ENCODE results near the gene FAM107B. TPM values are rescaled to one million over a fixed set of nuclear protein-coding genes. Genes with fewer than 3 reads are reported as not detected.

Gene FAM107B
- polyA plus RNA-seq, 6 donors from 2014 or later: 112 to 259 (median 159) TPM

DNA sequence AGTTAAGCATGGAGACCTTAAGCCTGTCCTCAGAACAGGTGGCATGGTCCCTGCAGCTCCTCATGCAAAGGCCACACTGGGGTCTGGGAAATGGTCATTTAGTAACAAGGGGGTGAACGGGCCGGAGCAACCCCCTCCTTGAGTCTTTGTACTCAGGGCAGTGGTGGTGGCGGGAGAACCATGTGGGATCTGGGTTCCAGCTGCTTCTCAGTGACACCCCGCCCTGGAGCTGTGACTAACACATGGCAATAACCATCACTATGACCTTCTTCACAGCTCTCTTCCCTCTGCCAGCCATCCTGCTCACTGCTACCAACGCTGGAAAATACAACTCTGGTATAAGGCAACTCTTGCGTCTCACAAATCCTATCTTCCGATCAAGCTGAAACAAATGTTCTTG, 240.5 kb downstream of the FAM107B start:
- Mint-ChIP-seq H3K4me3 (peak overlapping the region in 1 of 8 donors; percentile 45), H3K36me3 (peaks cover 7 to 8% of the 10 kb centered on the region in 2 donors)

DNA sequence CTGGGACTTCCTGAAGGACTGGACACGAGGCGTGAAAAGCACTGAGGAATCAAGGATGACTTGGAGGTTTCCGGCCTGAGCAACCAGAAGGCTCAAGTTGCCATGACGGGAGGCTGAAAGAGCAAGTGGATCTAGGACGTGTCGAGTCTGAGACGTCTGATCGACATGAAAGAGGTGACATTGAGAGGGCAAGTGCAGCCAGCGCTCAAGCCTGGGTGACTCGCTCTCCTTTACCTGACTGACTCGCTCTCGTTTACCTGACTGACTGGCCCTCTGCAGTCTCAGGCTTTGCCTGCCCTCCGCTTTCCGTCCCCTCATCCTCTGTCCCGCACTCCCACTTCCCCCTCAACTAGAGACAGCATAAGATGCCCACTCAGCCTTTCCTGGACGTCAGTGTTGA, 241.4 kb downstream of the FAM107B start:
- no peak for ATAC-seq (ENCODE audit: low read depth in 2 of 2)
- Mint-ChIP-seq H3K9me3 (no peaks in the 10 kb centered on the region), H3K27ac (peak overlapping the region in 1 of 6 donors; percentile 28), H3K36me3 (peaks cover 7 to 12% of the 10 kb centered on the region in 2 donors), H3K4me3 (no peak overlapping the region), H3K27me3 (no peaks in the 10 kb centered on the region), H3K4me1 (peaks cover 28 to 49% (median 37%) of the 10 kb centered on the region in 3 donors)
- DNase-seq: no peak

More for the DNA sequence above, 240.5 kb downstream of the FAM107B start:
- ATAC-seq (ENCODE audit: low read depth in 2 of 2) (no peak), DNase-seq (no peak)
- Mint-ChIP-seq H3K27ac (peak overlapping the region in 3 of 6 donors; percentile 22 to 81 (median 33)), H3K4me1 (peaks cover 31 to 48% (median 41%) of the 10 kb centered on the region in 3 donors), H3K27me3 (no peaks in the 10 kb centered on the region), H3K9me3 (no peaks in the 10 kb centered on the region)

DNA sequence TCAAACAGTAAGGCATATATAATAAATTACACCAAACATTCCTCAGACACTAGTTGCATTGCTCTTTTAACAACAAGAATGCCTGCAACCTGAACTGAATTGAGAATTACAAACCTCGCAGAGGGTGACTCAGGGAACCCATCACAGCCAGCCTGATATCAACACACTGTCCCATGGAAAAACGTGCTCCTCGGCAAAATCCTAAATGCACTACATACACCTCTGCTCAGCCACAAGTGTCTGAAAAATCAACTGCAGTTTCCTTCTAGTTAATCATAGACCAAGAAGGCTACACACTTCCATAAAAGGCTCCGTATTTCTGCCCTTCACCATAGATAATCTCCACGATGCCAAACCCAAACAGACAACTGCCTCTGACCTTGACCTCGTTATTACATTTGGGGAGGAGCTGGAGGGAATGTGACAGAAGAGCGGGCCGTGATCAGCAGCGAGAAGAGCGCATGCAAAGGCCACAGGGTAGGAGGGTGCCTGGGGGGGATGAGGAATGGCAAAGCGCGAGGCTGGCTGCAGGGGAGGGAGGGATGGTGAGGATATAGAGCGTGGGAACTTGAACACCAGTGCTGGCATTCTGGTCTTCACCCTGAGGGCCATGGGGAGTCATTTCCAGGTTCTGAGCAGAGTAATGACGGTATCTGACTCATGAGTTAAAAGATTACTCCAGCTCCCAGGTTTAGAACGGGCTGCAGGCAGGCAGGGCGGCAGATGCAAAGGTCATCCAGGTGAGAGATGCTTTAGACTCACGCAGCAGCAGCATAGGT, 242.0 kb downstream of the FAM107B start:
- Mint-ChIP-seq H3K4me1 (peaks cover 28 to 51% (median 37%) of the 10 kb centered on the region in 3 donors), H3K9me3 (no peaks in the 10 kb centered on the region), H3K4me3 (peak overlapping the region in 1 of 8 donors; percentile 2), H3K27ac (peak overlapping the region in 5 of 6 donors; percentile 13 to 93 (median 73)), H3K36me3 (peaks cover 7 to 13% of the 10 kb centered on the region in 2 donors), H3K27me3 (no peaks in the 10 kb centered on the region)
- no peak for ATAC-seq (ENCODE audit: low read depth in 2 of 2)
- no peak for DNase-seq

DNA sequence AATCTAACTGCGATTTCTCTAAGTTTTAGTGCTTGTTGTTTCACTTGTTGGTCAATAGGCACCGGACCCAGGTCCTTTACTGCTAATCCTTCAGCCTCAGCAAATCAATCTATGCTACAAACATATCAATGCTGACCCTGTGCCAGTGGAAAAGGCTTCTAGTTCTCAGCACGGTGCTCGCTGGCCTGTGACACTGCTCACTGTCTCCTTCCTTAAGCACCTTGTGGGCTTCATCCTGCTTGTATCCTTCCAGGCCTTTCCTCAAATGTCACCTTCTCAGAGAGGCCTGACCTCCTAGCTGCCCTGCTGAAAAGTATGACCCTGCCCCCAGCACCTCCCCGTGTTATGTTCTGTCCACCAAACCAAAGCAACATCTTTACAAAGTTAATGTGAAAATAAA, 242.7 kb downstream of the FAM107B start:
- DNase-seq: no peak
- Mint-ChIP-seq H3K27ac (peak overlapping the region in 3 of 6 donors; percentile 73 to 93 (median 78)), H3K4me3 (no peak overlapping the region), H3K27me3 (no peaks in the 10 kb centered on the region), H3K4me1 (peaks cover 28 to 46% (median 32%) of the 10 kb centered on the region in 3 donors), H3K9me3 (no peaks in the 10 kb centered on the region), H3K36me3 (peaks cover 7 to 18% of the 10 kb centered on the region in 2 donors)
- ATAC-seq (ENCODE audit: low read depth in 2 of 2): no peak

DNA sequence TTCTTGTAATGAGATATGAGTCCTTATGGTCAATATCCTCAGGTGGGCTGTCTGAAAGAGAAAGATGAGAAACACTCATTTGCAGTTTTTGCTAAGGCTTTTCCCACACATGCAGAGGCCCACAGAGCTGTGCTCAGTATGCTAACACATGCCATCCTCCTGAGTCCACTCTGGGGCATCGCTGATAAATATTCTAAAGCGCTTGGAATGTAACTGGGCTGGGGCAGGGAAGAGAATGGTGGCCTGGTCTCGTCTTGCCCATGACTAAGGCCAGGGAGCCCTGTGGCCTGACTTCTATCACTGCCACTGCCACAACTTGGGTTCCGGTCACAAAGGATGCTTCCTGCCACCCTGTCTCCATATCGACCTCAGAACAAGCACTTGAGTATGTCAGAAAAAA, 244.2 kb downstream of the FAM107B start:
- H3K36me3 Mint-ChIP-seq: peaks cover 7 to 19% of the 10 kb centered on the region in 2 donors
- no peak overlapping the region for H3K4me3 Mint-ChIP-seq
- H3K9me3 Mint-ChIP-seq: no peaks in the 10 kb centered on the region
- no peaks in the 10 kb centered on the region for H3K27me3 Mint-ChIP-seq
- H3K27ac Mint-ChIP-seq: peak overlapping the region in 2 of 6 donors; percentile 11 to 80
- ATAC-seq (ENCODE audit: low read depth in 2 of 2) (no peak), DNase-seq (no peak)
- H3K4me1 Mint-ChIP-seq: peaks cover 29 to 42% (median 32%) of the 10 kb centered on the region in 3 donors

DNA sequence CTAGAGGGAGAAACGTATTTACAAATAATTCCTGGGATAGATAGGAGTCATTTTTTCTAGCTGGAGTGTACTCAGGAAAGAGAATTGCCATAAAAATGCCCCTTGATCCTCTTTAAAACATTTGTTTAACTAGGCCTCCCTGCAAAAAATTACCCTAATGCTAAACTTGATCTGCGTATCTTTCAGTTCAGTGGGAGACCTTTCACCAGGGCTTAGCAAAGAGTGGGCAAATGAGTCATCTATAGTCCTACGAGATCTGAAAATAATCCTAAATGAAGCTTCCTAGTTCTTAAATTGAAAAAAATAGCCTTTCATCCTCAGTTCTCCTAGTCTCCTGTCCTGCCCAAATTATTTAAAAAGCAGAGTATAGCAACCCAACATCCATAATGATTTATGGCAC, 245.3 kb downstream of the FAM107B start:
- Mint-ChIP-seq H3K4me1 (peaks cover 27 to 34% (median 32%) of the 10 kb centered on the region in 3 donors), H3K9me3 (no peaks in the 10 kb centered on the region), H3K36me3 (peaks cover 7 to 22% of the 10 kb centered on the region in 2 donors), H3K27me3 (no peaks in the 10 kb centered on the region), H3K4me3 (no peak overlapping the region), H3K27ac (peak overlapping the region in 1 of 6 donors; percentile 39)
- DNase-seq (no peak), ATAC-seq (ENCODE audit: low read depth in 2 of 2) (no peak)

DNA sequence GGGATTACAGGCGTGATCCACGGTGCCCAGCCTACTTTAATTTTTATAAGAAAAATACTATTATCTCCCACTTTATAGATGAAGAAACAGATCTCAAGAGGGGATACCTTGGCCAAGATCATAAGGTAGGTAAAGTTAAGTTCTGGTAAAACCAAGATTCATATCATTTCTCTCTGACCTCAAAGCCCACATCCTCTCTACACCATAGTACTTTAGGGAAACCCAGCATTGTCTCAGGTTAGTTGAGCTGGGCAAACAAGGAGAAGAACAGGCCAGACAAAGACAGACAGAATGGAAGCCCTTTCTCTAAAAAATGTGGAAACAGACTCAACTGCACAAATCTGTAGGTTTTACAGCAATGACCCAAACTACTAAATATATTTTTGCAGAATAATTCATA, 246.2 kb downstream of the FAM107B start:
- no peaks in the 10 kb centered on the region for H3K9me3 Mint-ChIP-seq
- H3K27ac Mint-ChIP-seq: peak overlapping the region in 4 of 6 donors; percentile 32 to 71 (median 54)
- no peaks in the 10 kb centered on the region for H3K27me3 Mint-ChIP-seq

DNA sequence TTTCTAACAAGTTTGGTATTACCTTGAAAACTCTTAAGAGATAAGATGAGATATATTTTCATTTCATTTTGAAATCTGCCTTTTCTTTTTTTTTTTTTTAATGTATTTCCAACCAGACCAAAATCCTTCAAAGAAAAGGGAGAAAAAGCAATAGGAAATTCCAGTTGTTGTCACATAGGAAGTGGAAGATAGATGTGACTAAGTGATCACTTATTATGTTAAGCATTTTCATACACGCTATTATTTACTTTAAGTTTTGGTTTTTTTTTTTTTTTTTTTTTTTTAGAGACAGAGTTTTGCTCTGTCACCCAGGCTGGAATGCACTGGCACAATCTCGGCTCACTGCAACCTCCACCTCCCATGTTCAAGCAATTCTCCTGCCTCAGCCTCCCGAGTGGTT, 246.8 kb downstream of the FAM107B start:
- ATAC-seq (ENCODE audit: low read depth in 2 of 2) (no peak), DNase-seq (no peak)
- no peaks in the 10 kb centered on the region for H3K9me3 Mint-ChIP-seq
- H3K4me1 Mint-ChIP-seq: peaks cover 18 to 33% (median 30%) of the 10 kb centered on the region in 3 donors
- peak overlapping the region in 3 of 6 donors; percentile 39 to 53 (median 42) for H3K27ac Mint-ChIP-seq
- H3K4me3 Mint-ChIP-seq: no peak overlapping the region
- H3K36me3 Mint-ChIP-seq: peaks cover 6 to 21% of the 10 kb centered on the region in 2 donors
- H3K27me3 Mint-ChIP-seq: no peaks in the 10 kb centered on the region

More for the DNA sequence above, 246.2 kb downstream of the FAM107B start:
- Mint-ChIP-seq H3K4me3 (no peak overlapping the region), H3K36me3 (peaks cover 7 to 22% of the 10 kb centered on the region in 2 donors), H3K4me1 (peaks cover 20 to 32% (median 30%) of the 10 kb centered on the region in 3 donors)
- ATAC-seq (ENCODE audit: low read depth in 2 of 2) (no peak), DNase-seq (no peak)

DNA sequence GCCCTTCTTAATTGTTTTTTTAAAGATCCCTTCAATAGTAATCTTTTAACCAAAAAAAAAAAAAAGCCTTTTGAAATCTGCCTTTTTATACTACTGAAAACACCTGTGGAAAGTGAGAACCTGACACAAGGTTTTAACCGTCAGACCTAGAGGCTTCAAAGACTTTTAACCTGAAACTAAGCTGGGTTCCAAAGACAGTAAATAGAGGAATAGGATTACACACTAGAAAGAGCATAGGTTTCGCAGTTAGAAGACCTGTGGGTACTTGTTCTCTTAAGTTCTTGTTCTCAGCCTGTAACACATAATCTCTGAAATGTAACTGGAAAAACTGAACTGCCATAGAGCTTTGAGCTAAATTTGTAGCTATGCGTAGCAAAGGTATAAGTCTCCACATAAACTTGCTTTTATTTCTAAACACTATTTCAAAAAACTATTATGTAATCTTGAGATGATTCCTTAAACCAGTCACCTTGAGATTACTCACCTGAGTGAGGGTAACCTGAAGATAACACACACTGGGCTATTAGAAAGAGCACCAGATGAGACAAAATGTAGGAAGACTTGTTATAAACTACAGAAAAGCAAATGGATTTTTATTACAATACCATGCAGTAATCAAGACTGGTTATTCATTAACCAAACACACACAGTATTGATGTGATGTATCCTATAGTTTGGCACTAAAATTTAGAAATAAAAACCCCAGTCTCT, 247.4 kb downstream of the FAM107B start:
- Mint-ChIP-seq H3K27ac (peak overlapping the region in 2 of 6 donors; percentile 24 to 39), H3K9me3 (no peaks in the 10 kb centered on the region), H3K27me3 (no peaks in the 10 kb centered on the region), H3K4me3 (no peak overlapping the region), H3K4me1 (peaks cover 13 to 26% (median 24%) of the 10 kb centered on the region in 3 donors), H3K36me3 (peaks cover 0 to 17% of the 10 kb centered on the region in 2 donors)
- no peak for DNase-seq
- no peak for ATAC-seq (ENCODE audit: low read depth in 2 of 2)

DNA sequence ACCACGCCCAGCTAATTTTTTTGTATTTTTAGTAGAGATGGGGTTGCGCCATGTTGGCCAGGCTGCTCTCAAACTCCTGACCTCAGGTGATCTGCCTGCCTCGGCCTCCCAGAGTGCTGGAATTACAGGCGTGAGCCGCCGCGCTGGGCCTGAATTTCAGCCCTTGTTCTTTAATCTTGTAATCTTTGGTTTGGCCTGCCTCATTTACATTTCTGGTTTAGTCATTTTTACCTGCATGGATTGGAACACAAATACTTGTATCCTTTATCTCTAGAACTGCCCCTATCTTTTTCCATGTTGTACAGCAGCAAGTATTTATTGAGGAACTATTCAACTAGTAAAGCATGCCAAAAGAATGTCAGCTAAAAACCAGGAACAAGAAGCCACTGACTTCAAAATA, 248.4 kb downstream of the FAM107B start:
- H3K4me1 Mint-ChIP-seq: peaks cover 10 to 19% (median 18%) of the 10 kb centered on the region in 3 donors
- H3K27ac Mint-ChIP-seq: peak overlapping the region in 1 of 6 donors; percentile 20

DNA sequence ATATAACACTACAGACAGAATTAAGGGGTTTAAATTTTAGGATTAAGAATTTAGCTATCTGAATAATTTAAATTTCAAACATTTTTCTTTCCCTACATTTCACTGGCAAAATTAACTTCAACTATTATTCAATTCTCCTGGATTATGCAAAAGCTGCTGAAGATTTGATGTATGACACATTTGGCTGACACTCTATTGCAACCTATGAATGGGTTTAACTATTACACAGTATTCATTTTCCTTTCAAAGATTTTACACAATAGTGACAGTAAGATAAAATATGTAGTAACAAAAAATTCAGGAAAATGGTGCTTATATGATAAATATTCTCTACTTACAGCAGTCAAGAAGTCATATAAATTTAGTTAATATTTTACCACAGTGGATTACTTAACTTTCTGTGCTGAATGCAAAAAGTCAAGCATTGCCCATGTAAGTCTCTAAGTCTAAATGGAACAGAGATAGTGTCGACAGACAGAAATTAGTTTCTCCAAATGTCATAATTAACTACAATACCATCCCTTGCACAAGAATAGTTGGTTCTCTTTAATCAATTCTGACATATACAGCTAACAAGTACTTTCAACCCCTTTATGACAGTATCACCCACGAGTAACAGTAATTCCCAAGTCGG, 249.9 kb downstream of the FAM107B start:
- Mint-ChIP-seq H3K4me1 (peaks cover 7 to 19% (median 16%) of the 10 kb centered on the region in 3 donors), H3K9me3 (no peaks in the 10 kb centered on the region), H3K4me3 (no peak overlapping the region), H3K27me3 (no peaks in the 10 kb centered on the region), H3K36me3 (peaks cover 8 to 31% of the 10 kb centered on the region in 2 donors), H3K27ac (peak overlapping the region in 1 of 6 donors; percentile 16)
- ATAC-seq (ENCODE audit: low read depth in 2 of 2): no peak
- no peak for DNase-seq

More for the DNA sequence above, 248.4 kb downstream of the FAM107B start:
- no peaks in the 10 kb centered on the region for H3K27me3 Mint-ChIP-seq
- H3K36me3 Mint-ChIP-seq: peaks cover 8 to 23% of the 10 kb centered on the region in 2 donors
- H3K4me3 Mint-ChIP-seq: no peak overlapping the region
- ATAC-seq (ENCODE audit: low read depth in 2 of 2) (no peak), DNase-seq (no peak)
- no peaks in the 10 kb centered on the region for H3K9me3 Mint-ChIP-seq

DNA sequence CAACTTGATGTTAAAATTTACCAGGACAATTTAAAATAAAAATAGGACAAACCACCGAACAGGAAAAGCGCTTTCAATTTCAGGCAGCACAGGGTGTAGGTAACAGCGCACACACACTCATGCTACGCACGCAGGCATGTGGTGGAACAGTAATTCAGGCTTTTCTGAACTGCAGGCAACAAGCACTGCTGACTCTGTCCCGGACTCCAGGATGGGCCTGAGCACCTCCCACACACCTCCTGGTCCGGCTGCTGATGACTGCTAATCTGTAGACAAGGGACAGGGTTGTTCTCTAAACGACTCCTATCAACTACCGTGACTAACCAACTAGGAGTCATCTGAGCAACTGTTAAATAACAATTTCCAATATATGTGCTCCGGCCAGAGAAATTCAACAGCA, 251.4 kb downstream of the FAM107B start:
- Mint-ChIP-seq H3K4me3 (no peak overlapping the region), H3K9me3 (no peaks in the 10 kb centered on the region), H3K4me1 (peaks cover 7 to 19% (median 16%) of the 10 kb centered on the region in 3 donors), H3K27ac (peak overlapping the region; percentile 24 to 92 (median 68)), H3K27me3 (no peaks in the 10 kb centered on the region), H3K36me3 (peaks cover 8 to 38% of the 10 kb centered on the region in 2 donors)
- ATAC-seq (ENCODE audit: low read depth in 2 of 2) (no peak), DNase-seq (no peak)

DNA sequence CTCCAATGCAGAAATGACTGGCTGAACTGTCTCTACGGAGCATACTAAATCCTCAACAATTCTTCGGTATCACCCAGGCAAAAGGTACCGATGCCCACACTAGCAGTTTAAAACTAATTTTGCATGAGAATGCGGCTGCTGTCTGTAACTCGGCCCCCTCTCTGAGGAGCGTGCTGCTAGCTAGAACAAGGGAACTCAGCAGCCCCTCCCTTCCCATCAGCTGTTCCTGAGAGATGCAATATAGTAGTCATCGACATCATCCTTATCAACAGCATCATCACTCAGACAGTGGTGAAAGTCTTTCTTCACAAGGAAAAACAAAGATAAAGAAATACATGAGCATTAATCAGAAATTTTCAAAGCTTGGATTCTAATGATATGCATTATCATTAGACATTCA, 254.9 kb downstream of the FAM107B start:
- H3K27ac Mint-ChIP-seq: peak overlapping the region in 1 of 6 donors; percentile 9
- peaks cover 0 to 2% (median 0%) of the 10 kb centered on the region in 7 donors for H3K9me3 Mint-ChIP-seq
- H3K4me3 Mint-ChIP-seq: no peak overlapping the region
- DNase-seq (no peak), ATAC-seq (ENCODE audit: low read depth in 2 of 2) (no peak)
- H3K36me3 Mint-ChIP-seq: peaks cover 16 to 28% of the 10 kb centered on the region in 2 donors
- no peaks in the 10 kb centered on the region for H3K27me3 Mint-ChIP-seq
- H3K4me1 Mint-ChIP-seq: peaks cover 3 to 13% (median 11%) of the 10 kb centered on the region in 3 donors
